HEK293T (cell line): ENCODE results near the gene PRDX3.

Source experiments
- BHLHE40 ChIP-seq: fragments of 450-650 bp; IDR thresholded peaks from 2 replicates; pipeline ENCODE4 v1.6.1; 2016; ENCODE audit warnings: mild to moderate bottlenecking, moderate library complexity, borderline replicate concordance
- ELF4 ChIP-seq: fragments of 450-650 bp; IDR thresholded peaks from 2 replicates; pipeline ENCODE4 v1.6.1; 2017; ENCODE audit warnings: antibody characterized with exemption
- FOXK2 ChIP-seq: fragments of 450-650 bp; IDR thresholded peaks from 2 replicates; pipeline ENCODE4 v1.6.1; 2016; ENCODE audit warnings: mild to moderate bottlenecking
- FOXM1 ChIP-seq: fragments of 450-650 bp; IDR thresholded peaks from 2 replicates; pipeline ENCODE4 v1.6.1; 2017; ENCODE audit warnings: mild to moderate bottlenecking, borderline replicate concordance
- L3MBTL2 ChIP-seq: fragments of 450-650 bp; conservative IDR thresholded peaks from 2 replicates; pipeline ENCODE4 v1.6.1; 2016; ENCODE audit warnings: mild to moderate bottlenecking
- SP1 ChIP-seq: fragments of 450-650 bp; IDR thresholded peaks from 2 replicates; pipeline ENCODE4 v1.6.1; 2017
- SUZ12 ChIP-seq: fragments of 450-650 bp; IDR thresholded peaks from 2 replicates; pipeline ENCODE4 v1.6.1; 2016; ENCODE audit warnings: mild to moderate bottlenecking

DNA sequence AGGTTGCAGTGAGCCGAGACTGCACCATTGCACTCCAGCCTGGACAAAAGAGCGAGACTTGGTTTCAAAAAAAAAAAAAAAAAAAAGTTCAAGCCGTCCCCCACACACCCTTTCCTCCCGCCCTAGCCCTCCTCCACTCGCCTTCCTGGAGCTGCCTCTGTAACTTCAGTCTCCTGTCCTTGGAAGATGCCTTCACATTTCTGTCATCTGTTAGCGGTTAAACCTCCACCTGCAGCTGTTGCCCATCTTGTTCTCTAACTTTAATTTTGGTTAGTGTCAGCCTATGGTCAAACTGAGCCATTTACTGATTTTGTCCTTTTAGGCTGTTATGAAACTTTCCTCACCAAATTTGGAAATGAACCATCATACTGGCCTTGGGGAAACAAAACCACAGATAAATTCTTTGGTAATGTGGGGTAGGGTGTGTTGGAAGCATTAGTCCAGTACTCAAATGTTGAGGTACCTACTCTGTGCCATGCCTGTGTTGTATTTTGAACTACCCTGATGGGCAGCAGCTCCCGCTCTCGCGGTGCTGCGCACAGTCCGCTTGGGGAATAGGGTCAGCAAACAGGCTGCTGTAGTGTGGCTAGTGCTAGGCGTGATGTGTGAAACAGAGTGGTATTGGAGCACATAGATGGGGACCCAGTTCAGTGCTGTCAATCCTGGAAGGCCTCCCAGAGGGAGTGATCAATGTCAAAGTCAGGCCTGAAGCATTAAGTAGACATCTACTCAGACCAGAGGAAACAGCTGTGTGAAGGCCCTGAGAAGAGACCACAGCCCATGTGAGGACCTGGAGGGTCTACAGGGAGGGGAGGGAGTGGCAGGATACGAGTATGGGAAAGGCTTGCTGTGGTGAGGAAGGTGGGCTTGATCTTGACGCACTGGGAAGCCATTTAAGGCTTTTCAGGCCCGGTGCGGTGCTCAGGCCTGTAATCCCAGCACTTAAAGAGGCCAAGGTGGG, 40.0 kb downstream of the PRDX3 start:
- no peak for TF ChIP-seq ELF4
- no peak for TF ChIP-seq SP1
- TF ChIP-seq SUZ12 = no peak
- TF ChIP-seq FOXM1 = no peak
- no peak for TF ChIP-seq L3MBTL2
- TF ChIP-seq FOXK2 = no peak
- no peak for TF ChIP-seq BHLHE40
